Stimulated activated CD8-positive, alpha-beta memory T cell treated with anti-CD3 and anti-CD28 coated beads, Interleukin-4, amount 100 ng/mL, for 4 hours (primary cell): Measurements from ENCODE around the gene TUBB3.
"Not testable (repeated sequence)": the region's sequence is repeated elsewhere in the genome, so short reads cannot be mapped to it uniquely, and the experiment has no call there.

Experiments
- DNase-seq, 2 donors: peaks; one replicate each; pipeline ENCODE4 v3.0.0-alpha.2; 2020; ENCODE audit warnings: low read depth in 2 of 2, low spot score in 1 of 2

Gene TUBB3

GRCh38 chr16:89900885-89901284, 22.3 kb upstream of the TUBB3 start:
- no peak for DNase-seq

- DNase-seq: no peak
These were observed 20.2 kb upstream of the TUBB3 start for GRCh38 chr16:89902980-89903379.

- DNase-seq: no peak
These were observed 19.1 kb upstream of the TUBB3 start for GRCh38 chr16:89903908-89904515.

- DNase-seq: no peak
These were observed 18.3 kb upstream of the TUBB3 start for GRCh38 chr16:89904606-89905510.

- DNase-seq: no peak
These were observed 17.5 kb upstream of the TUBB3 start for GRCh38 chr16:89905511-89906139.

GRCh38 chr16:89906140-89907025, 16.8 kb upstream of the TUBB3 start:
- no peak for DNase-seq

GRCh38 chr16:89907055-89907814, 15.9 kb upstream of the TUBB3 start:
- DNase-seq: no peak

GRCh38 chr16:89908236-89908635, 14.9 kb upstream of the TUBB3 start:
- no peak for DNase-seq

GRCh38 chr16:89909777-89910716, 13.1 kb upstream of the TUBB3 start:
- DNase-seq: peak in 1 of 2 donors; percentile 28

GRCh38 chr16:89910717-89911354, 12.3 kb upstream of the TUBB3 start:
- DNase-seq: no peak

GRCh38 chr16:89911375-89911774, 11.8 kb upstream of the TUBB3 start:
- no peak for DNase-seq

GRCh38 chr16:89912143-89912542, 11.0 kb upstream of the TUBB3 start:
- DNase-seq: no peak

GRCh38 chr16:89912627-89913026, 10.5 kb upstream of the TUBB3 start:
- no peak for DNase-seq

GRCh38 chr16:89913408-89914387, 9.4 kb upstream of the TUBB3 start:
- DNase-seq: no peak

- DNase-seq: not testable (repeated sequence)
These were observed 8.4 kb upstream of the TUBB3 start for GRCh38 chr16:89914642-89915285.

GRCh38 chr16:89915303-89916232, 7.6 kb upstream of the TUBB3 start:
- DNase-seq: no peak
